DMS153 treated with DMSO at 0.1 percent for 48 hours (cell line): Measurements from ENCODE around the gene TRANK1.
"Not testable (repeated sequence)": the region's sequence is repeated elsewhere in the genome, so short reads cannot be mapped to it uniquely, and the experiment has no call there.

Experiments
- DNase-seq: peaks from one replicate; lab custom pipeline; 2025; ENCODE audit not compliant: unreplicated experiment; lab: John Stamatoyannopoulos, UW

The TRANK1 gene

DNA sequence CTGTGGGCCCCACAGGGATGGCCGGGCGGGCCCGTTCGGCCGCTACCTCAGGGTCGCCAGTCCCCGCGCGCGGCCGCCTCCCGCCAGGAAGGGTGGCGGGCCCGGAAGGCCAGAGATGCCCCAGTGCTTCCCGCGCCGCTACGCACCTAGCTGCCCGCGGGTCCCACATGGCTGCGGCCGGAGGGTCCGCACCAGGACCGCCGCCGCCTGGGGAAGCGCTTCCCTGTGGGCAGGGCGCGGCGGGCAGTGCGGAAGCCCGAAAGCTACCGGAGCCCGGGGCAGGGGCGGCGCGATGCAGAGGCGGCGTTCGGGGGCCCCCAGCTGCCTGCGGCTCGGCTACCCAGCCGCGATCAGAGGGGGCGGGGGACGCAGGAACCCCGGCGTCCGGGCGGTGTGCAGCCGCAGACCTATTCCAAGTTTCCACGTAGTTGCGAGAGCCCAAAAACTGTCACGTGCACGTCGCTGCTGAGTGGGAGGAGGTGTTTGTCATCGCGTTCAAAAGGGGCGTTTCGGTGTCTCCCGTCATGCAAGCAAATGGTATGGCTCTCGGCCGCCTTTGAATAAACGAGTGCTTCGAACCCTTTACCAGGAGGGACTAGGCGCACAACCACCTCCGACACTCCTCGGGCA lies at the start of gene TRANK1:
TRANK1 (minus strand) TSS at position 414 of the 630 bp plus-strand sequence; CDS start at position 169, 245 bp downstream.
- DNase-seq, result no peak

GRCh38 chr3:36993326-36994283 lies 48.8 kb upstream of the TRANK1 start, which contains the start of gene MLH1:
MLH1 (plus strand) TSS chr3:36993518; CDS start chr3:36993548, 30 bp downstream.
- DNase-seq, result no peak

DNA sequence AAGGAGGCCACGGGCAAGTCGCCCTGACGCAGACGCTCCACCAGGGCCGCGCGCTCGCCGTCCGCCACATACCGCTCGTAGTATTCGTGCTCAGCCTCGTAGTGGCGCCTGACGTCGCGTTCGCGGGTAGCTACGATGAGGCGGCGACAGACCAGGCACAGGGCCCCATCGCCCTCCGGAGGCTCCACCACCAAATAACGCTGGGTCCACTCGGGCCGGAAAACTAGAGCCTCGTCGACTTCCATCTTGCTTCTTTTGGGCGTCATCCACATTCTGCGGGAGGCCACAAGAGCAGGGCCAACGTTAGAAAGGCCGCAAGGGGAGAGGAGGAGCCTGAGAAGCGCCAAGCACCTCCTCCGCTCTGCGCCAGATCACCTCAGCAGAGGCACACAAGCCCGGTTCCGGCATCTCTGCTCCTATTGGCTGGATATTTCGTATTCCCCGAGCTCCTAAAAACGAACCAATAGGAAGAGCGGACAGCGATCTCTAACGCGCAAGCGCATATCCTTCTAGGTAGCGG lies 48.0 kb upstream of the TRANK1 start, which contains the start of gene EPM2AIP1:
EPM2AIP1 (minus strand) TSS at position 326 of the 520 bp plus-strand sequence; CDS start at position 272, 54 bp downstream.
- DNase-seq, result no peak

GRCh38 chr3:36991923-36992805 lies 47.3 kb upstream of the TRANK1 start:
- DNase-seq, result no peak

DNA sequence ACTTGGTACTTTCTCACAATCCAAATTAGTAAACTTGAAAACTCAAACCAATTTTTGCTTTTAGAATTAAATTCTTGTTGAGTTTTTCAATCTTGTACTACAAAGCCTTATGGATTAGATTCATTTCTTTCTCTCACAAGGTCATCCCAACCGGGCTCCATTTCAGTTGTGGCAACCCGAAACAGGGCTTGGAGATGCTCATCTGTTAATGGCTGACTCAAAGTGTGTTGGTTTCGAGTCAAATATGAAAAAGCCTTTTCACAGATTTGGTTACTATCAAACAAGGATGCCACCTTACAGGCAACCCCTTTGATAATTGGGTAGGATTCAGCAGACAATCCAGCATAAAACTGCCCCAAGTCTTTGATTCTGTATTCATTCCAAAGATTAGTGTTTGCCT lies 46.3 kb upstream of the TRANK1 start:
- no peak for DNase-seq

DNA sequence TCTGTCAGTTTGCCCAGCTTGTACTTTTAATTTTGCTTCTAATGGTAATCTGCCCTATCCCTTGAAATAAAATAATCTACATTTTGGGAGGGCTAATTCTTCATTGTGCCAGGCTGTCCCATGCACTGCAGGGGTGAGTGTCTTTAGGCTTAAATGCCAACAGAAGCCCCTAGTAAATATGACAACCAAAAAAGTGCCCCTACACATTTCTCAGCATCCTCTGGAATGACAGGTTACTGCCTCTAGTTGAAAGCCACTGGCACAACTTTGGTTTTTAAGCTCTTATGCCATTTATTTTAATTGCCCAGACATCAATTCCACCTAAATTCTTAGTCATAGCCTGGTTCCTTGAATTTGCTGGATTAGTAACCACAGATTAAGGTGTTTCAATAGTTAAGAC lies 44.7 kb upstream of the TRANK1 start:
- DNase-seq, result no peak

DNA sequence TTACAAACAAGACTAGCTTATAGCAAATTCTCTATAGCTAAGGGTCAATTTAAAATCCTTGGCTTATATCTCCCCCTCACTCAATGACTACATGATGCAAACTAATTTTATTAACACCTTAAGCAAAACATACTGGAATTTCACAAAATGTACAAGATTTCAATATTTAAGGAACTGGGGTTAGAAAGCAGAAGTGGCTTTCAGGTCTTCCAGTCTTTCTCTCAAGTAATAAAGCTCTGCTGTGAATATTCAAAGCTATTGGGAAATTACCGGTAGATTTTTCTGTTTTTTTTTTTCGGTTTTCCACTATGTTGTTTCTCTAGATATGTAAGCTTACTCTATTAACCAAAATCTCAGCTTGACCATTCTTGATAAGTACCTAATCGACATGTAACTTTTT lies 44.2 kb upstream of the TRANK1 start:
- DNase-seq, result no peak

GRCh38 chr3:36988356-36988755 lies 43.5 kb upstream of the TRANK1 start:
- DNase-seq, result no peak

DNA sequence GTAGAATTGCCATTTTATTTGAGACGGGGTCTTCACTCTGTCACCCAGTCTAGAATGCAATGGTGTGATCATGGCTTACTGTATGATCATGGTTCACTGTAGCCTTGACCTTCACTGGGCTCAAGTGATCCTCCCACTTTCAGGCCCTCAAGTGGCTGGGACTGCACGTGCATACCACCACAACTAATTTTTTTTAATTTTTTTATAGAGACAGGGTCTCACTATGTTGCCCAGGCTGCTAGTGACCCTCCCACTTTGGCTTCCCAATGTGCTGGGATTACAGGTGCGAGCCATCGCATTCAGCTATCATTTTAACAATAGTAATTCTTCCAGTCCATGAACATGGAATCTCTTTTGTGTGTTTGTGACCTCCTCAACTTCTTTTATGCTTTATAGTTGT lies 36.2 kb upstream of the TRANK1 start:
- no peak for DNase-seq

GRCh38 chr3:36973139-36973538 lies 28.3 kb upstream of the TRANK1 start:
- DNase-seq, result no peak

DNA sequence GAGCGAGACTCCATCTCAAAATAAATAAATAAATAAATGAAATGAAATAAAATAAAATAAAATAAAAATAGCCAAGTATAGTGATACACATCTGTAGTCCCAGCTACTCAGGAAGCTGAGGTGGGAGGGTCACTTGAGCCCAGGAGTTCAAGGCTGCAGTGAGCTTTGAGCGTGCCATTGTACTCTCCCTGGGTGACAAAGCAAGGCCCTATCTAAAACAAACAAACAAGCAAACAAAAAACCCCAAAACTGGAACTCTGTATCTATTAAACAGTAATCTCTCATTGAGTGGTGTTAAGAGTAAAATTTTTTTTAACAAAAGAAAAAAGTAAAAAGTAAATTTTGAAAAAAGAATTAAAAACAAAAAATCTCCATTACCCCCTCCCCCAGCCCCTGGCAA lies 27.3 kb upstream of the TRANK1 start:
- DNase-seq, result no peak

- peak; percentile 81 for DNase-seq
Measured at GRCh38 chr3:36969540-36970432, 24.9 kb upstream of the TRANK1 start.

GRCh38 chr3:36969085-36969484 lies 24.2 kb upstream of the TRANK1 start:
- DNase-seq, result no peak

DNA sequence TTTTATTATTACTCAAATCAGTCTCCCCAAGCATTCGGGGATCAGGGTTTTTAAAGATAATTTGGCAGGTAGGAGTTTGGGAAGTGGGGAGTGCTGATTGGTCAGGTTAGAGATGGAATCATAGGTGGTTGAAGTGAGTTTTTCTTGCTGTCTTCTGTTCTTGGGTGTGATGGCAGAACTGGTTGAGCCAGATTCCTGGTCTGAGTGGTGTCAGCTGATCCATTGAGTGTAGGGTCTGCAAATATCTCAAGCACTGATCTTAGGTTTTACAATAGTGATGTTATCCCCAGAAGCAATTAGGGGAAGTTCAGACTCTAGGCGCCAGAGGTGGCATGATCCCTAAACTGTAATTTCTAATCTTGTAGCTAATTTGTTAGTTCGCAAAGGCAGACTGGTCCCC lies 20.6 kb upstream of the TRANK1 start:
- no peak for DNase-seq

DNA sequence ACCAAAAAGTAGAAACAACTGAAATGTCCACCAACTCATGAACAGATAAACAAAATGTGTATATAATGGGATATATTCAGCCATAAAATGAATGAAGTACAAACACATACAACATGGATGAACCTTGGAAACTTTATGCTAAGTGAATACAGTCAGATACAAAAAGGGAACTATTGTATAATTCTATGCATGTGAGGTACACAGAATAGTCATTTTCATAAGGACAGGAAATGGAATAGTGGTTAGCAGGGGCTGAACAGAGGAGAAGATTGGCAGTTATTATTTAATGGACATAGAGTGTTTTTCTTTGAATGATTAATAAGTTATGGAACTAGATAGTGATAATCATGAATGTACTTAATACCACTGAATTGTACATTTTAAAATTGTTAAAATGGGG lies 20.0 kb upstream of the TRANK1 start:
- no peak for DNase-seq

DNA sequence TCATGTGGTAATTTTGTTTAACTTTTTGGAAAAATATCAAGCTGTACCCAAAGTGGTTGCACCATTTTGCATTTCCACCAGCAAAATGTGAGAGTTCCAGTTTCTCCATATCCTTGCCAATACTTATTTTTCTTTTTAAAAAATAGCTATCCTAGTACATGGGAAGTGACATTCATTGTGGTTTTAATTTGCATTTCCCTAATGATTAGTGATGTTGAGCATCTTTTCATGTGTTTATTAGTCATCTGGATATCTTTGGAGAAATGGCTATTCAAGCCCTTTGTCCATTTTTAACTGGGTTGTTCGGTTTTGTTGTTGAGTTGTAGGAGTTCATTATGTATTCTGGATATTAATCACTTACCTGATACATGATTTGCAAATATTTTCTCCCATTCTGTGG lies 19.5 kb upstream of the TRANK1 start:
- no peak for DNase-seq

GRCh38 chr3:36963008-36963407 lies 18.2 kb upstream of the TRANK1 start:
- not testable (repeated sequence) for DNase-seq

DNA sequence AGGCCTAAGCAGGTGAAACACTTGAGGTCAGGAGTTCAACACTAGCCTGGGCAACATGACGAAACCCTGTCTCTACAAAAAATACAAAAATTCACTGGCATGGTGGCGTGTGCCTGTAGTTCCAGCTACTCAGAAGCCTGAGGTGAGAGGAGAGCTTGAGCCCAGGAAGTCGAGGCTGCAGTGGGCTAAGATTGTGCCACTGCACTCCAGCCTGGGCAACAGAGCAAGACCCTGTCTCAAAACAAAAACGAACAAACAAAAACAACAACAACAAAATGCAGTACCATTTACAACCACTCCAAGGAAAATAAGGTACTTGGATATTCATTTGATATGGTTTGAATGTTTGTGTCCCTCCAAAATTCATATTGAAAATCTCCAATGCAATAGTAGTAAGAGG lies 15.6 kb upstream of the TRANK1 start:
- DNase-seq, result no peak

DNA sequence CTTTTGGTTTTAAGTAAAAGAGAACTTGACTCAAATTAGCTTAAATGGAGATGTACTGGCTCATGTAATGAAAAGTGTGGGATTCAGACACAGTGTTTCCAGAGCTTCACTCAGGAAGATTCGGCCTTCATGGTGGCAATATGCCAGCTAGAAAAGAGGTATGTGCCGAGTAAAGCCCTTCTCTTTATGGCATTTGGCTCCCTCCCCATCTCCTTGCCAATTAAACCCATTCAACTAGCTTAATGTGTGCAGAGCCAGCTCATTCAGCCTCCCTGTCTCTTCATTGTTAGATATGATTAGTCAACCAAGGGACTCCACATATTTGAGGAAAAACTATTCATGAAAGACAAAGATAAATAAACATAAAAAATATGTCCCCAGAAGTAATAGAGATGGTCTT lies 15.0 kb upstream of the TRANK1 start:
- peak; percentile 57 for DNase-seq
